ENCODE data around the gene DFFB.

The DFFB gene

GRCh38 chr1:3925762-3926161, 68.5 kb downstream of the DFFB start:
- DNase-seq (ENCODE audit: low read depth in 2 of 2): no peak

- no peak for DNase-seq (ENCODE audit: low read depth in 2 of 2)
Observed at GRCh38 chr1:3926956-3927355, 69.7 kb downstream of the DFFB start.

- no peak for DNase-seq (ENCODE audit: low read depth in 2 of 2)
Observed at GRCh38 chr1:3928586-3928985, 71.3 kb downstream of the DFFB start.

GRCh38 chr1:3929126-3929525, 71.8 kb downstream of the DFFB start:
- no peak for DNase-seq (ENCODE audit: low read depth in 2 of 2)

- DNase-seq (ENCODE audit: low read depth in 2 of 2): no peak
Observed at GRCh38 chr1:3930301-3931006, 73.2 kb downstream of the DFFB start.

GRCh38 chr1:3931007-3931912, 74.0 kb downstream of the DFFB start:
- DNase-seq (ENCODE audit: low read depth in 2 of 2): no peak

- DNase-seq (ENCODE audit: low read depth in 2 of 2): no peak
Observed at GRCh38 chr1:3932156-3932919, 75.1 kb downstream of the DFFB start.
